ENCODE results near the gene SLA2. TPM values are rescaled to one million over a fixed set of nuclear protein-coding genes. Genes with fewer than 3 reads are reported as not detected.

The SLA2 gene
- total and polyA plus RNA-seq, 2 of the 4 experiments (the other 2 are of a cell fraction) = 0.03 TPM; not detected in 1

DNA sequence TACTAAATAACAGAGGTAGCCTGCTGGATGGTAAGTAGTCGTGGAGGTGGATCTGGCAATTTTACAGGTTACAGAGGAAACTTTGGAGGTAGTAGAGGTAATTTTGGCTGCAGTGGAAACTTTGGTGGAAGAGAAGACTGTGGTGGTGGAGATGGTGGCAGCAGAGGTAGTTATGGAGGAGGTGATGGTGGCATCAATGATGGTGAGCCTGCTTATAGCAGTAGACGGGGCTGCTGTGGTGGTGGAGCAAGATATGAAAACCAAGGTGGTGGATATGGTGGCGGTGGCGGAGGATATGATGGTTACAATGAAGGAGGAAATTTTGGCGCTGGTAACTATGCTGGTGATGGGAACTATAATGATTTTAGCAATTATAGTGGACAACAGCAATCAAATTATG lies 25.1 kb downstream of the SLA2 start:
- no TSS peak for BruUV-seq (replicated peaks)

More for the DNA sequence above, 25.1 kb downstream of the SLA2 start:
- Histone ChIP-seq H2AK9ac (replicated peaks; ENCODE audit: low read depth, low read length, poor library complexity) (no peak overlapping the region), H3K4ac (ENCODE audit: low read depth, low read length) (no peak overlapping the region), H3K27ac (ENCODE audit: insufficient read depth, low read length) (no peak overlapping the region), H3K4me3 (ENCODE audit: insufficient read depth, low read depth, low read length) (no peak overlapping the region), H3K36me3 (ENCODE audit: control insufficient read depth, insufficient read depth, low read length) (no peaks in the 10 kb centered on the region), H4K8ac (ENCODE audit: low read depth in 2 of 2, low read length in 2 of 2) (no peak overlapping the region), H3K9ac (ENCODE audit: low read depth, low read length) (no peak overlapping the region), H2BK20ac (ENCODE audit: low read depth, low read length) (no peak overlapping the region), H2AFZ (replicated peaks; ENCODE audit: low read length, poor library complexity) (no peak overlapping the region), H3K18ac (ENCODE audit: low read depth, low read length) (no peak overlapping the region), H4K5ac (ENCODE audit: low read depth, low read length) (no peak overlapping the region), H3K79me1 (ENCODE audit: low read depth in 1 of 2, low read length in 2 of 2) (no peaks in the 10 kb centered on the region), H3K14ac (replicated peaks; ENCODE audit: low read depth, low read length) (no peak overlapping the region), H3K4me2 (ENCODE audit: low read depth, low read length) (no peak overlapping the region), H3K27me3 (ENCODE audit: control insufficient read depth, insufficient read depth, low read length) (no peaks in the 10 kb centered on the region), H3K56ac (ENCODE audit: extremely low read depth, insufficient read depth, low read length) (no peak overlapping the region), H3K9me1 (ENCODE audit: insufficient read depth, low read length) (no peaks in the 10 kb centered on the region), H2BK5ac (ENCODE audit: low read depth, low read length, poor library complexity, severe bottlenecking) (no peak overlapping the region), H4K91ac (ENCODE audit: insufficient read depth, low read depth, low read length) (no peak overlapping the region), H3K4me1 (ENCODE audit: control insufficient read depth, insufficient read depth, low read length) (no peaks in the 10 kb centered on the region; the same call in 1 of the 2 replicates), H2AK5ac (ENCODE audit: low read depth, low read length) (no peak overlapping the region), H2BK120ac (ENCODE audit: low read depth, low read length) (no peak overlapping the region), H3K23ac (ENCODE audit: low read depth, low read length) (no peak overlapping the region), H2BK15ac (ENCODE audit: low read depth, low read length) (no peak overlapping the region), H3K9me3 (ENCODE audit: control insufficient read depth, insufficient read depth, low read length) (no peaks in the 10 kb centered on the region), H4K20me1 (ENCODE audit: insufficient read depth, low read length) (no peaks in the 10 kb centered on the region)
- DNase-seq (no peak), ATAC-seq (ENCODE audit: low read depth) (no peak)
- dilution Hi-C loops (cut with HindIII; ENCODE audit: low sequenced_read_pairs, unreplicated experiment) (no loop called here), intact Hi-C loops (cut with micrococcal nuclease) (no loop called here), in situ Hi-C loops (cut with MboI; ENCODE audit: low sequenced_read_pairs) (no loop called here)
- ChIA-PET POLR2A (ENCODE audit: unreplicated experiment) (no interaction called here), CTCF (no interaction called here)
- 86% methylated on average over 3 of the region's 5 CpGs; no CpG with 5 or more reads in 1 of the 2 experiments for WGBS, 2 experiments (ENCODE audit: extremely low coverage in 2 of 2, insufficient read length in 1 of 2)
- TF ChIP-seq SMC3 (IDR thresholded peaks at IDR 0.05; ENCODE audit: low read depth, low read length) (no peak), RCOR1 (IDR thresholded peaks at IDR 0.05; ENCODE audit: insufficient replicate concordance, low read length) (no peak), BHLHE40 (IDR thresholded peaks at IDR 0.05; ENCODE audit: low read depth, low read length) (no peak), NFE2L2 (IDR thresholded peaks at IDR 0.05; ENCODE audit: low read depth, low read length) (no peak), MAFK (IDR thresholded peaks at IDR 0.05; ENCODE audit: low read depth, low read length) (no peak), MXI1 (IDR thresholded peaks at IDR 0.05; ENCODE audit: borderline replicate concordance, low read depth, low read length) (no peak), RFX5 (IDR thresholded peaks at IDR 0.05; ENCODE audit: low read depth, low read length) (no peak), RAD21 (IDR thresholded peaks at IDR 0.05; ENCODE audit: low read length) (no peak), MAZ (IDR thresholded peaks at IDR 0.05; ENCODE audit: borderline replicate concordance, low read depth, low read length) (no peak), CHD1 (IDR thresholded peaks at IDR 0.05; ENCODE audit: low read depth, low read length) (no peak), POLR2A (IDR thresholded peaks at IDR 0.05; ENCODE audit: low read depth, low read length) (no peak), FOS (IDR thresholded peaks at IDR 0.05; ENCODE audit: low read depth, low read length) (no peak), CEBPB (IDR thresholded peaks at IDR 0.05; ENCODE audit: low read depth, low read length) (no peak)
- TF ChIP-seq, protein P1, sequence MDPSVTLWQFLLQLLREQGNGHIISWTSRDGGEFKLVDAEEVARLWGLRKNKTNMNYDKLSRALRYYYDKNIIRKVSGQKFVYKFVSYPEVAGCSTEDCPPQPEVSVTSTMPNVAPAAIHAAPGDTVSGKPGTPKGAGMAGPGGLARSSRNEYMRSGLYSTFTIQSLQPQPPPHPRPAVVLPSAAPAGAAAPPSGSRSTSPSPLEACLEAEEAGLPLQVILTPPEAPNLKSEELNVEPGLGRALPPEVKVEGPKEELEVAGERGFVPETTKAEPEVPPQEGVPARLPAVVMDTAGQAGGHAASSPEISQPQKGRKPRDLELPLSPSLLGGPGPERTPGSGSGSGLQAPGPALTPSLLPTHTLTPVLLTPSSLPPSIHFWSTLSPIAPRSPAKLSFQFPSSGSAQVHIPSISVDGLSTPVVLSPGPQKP (IDR thresholded peaks at IDR 0.05; ENCODE audit: borderline replicate concordance, low read depth, low read length) = no peak
- TF ChIP-seq, protein P2, sequence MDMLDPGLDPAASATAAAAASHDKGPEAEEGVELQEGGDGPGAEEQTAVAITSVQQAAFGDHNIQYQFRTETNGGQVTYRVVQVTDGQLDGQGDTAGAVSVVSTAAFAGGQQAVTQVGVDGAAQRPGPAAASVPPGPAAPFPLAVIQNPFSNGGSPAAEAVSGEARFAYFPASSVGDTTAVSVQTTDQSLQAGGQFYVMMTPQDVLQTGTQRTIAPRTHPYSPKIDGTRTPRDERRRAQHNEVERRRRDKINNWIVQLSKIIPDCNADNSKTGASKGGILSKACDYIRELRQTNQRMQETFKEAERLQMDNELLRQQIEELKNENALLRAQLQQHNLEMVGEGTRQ (IDR thresholded peaks at IDR 0.05; ENCODE audit: low read depth, low read length) = no peak
- TF ChIP-seq, protein P3, sequence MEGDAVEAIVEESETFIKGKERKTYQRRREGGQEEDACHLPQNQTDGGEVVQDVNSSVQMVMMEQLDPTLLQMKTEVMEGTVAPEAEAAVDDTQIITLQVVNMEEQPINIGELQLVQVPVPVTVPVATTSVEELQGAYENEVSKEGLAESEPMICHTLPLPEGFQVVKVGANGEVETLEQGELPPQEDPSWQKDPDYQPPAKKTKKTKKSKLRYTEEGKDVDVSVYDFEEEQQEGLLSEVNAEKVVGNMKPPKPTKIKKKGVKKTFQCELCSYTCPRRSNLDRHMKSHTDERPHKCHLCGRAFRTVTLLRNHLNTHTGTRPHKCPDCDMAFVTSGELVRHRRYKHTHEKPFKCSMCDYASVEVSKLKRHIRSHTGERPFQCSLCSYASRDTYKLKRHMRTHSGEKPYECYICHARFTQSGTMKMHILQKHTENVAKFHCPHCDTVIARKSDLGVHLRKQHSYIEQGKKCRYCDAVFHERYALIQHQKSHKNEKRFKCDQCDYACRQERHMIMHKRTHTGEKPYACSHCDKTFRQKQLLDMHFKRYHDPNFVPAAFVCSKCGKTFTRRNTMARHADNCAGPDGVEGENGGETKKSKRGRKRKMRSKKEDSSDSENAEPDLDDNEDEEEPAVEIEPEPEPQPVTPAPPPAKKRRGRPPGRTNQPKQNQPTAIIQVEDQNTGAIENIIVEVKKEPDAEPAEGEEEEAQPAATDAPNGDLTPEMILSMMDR (conservative IDR thresholded peaks at IDR 0.05; ENCODE audit: low read depth, low read length) = no peak

Data from IMR-90 (cell line).